ENCODE measurements around the gene LGI4.

Gene LGI4

GRCh38 chr19:35124098-35125060 lies 10.5 kb downstream of the LGI4 start:
- in situ Hi-C loops (cut with MboI; ENCODE audit: low sequenced_read_pairs), result no loop called here

GRCh38 chr19:35123573-35123972 lies 11.3 kb downstream of the LGI4 start:
- in situ Hi-C loops (cut with MboI; ENCODE audit: low sequenced_read_pairs), result no loop called here

- in situ Hi-C loops (cut with MboI; ENCODE audit: low sequenced_read_pairs), result no loop called here
These were observed 11.9 kb downstream of the LGI4 start for GRCh38 chr19:35122687-35123551.

GRCh38 chr19:35120898-35121297 lies 14.0 kb downstream of the LGI4 start:
- in situ Hi-C loops (cut with MboI; ENCODE audit: low sequenced_read_pairs), result no loop called here

DNA sequence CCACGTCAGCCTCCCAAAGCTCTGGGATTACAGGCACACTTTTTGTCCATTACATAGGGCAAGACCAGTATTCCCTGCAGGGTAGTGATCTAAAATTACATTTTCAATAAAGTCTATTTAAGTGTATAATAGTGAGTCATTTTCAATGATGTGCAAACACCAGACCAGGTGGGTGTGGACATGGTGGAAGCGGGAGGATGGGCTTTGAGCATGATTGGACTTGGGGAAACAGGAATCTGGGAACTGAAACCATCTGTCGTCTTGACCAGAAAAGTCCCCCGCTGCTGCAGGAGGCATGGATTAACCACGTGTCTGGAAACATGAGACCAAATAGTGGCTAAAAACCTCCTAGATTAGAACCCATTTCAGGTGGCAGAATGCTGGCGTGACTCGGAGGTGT lies 14.4 kb downstream of the LGI4 start:
- in situ Hi-C loops (cut with MboI; ENCODE audit: low sequenced_read_pairs), result no loop called here

DNA sequence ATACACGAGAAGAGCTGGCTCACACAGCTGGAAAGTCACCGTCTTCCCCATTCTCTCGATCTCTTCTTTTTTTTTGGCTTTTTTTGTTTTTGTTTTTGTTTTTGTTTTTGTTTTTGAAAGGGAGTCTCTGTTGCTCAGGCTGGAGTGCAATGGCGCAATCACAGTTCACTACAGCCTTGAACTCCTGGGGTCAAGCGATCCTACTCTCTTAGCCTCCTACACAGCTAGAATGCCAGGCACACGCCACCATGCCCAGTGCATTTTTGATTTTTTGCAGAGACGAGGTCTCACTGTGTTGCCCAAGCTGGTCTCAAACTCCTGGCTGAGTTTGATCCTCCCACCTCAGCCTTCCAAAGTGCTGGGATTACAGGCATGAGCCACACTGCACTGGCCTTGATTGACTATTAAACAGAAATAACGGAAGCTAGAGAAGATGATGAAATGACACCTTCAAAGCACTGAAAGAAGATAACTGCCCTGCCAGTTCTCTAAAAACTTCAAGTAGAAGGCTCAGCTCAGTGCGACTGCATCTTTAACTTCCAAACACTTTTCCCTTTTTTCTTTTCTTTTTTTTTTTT lies 15.2 kb downstream of the LGI4 start:
- in situ Hi-C loops (cut with MboI; ENCODE audit: low sequenced_read_pairs), result no loop called here

DNA sequence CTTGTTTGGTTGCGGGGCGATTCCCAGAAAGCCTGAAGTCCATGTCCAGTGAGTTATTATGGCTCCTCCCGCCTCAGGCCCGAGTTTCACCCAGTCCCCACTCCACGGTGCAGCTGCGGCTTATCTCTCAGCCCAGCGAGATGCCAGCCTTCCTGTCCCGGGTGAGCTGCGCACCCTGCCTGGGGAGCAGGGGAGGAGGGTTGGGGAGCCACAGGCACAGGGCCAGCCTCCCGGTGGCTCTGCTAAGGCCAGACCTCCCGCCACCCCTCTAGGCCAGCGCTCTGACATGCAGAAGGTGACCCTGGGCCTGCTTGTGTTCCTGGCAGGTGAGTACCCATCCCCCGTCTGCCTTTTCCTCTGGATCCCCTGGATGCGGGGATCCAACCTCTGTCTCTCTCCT lies 15.8 kb downstream of the LGI4 start:
- in situ Hi-C loops (cut with MboI; ENCODE audit: low sequenced_read_pairs), result no loop called here

GRCh38 chr19:35118268-35119020 lies 16.4 kb downstream of the LGI4 start:
- in situ Hi-C loops (cut with MboI; ENCODE audit: low sequenced_read_pairs), result no loop called here

DNA sequence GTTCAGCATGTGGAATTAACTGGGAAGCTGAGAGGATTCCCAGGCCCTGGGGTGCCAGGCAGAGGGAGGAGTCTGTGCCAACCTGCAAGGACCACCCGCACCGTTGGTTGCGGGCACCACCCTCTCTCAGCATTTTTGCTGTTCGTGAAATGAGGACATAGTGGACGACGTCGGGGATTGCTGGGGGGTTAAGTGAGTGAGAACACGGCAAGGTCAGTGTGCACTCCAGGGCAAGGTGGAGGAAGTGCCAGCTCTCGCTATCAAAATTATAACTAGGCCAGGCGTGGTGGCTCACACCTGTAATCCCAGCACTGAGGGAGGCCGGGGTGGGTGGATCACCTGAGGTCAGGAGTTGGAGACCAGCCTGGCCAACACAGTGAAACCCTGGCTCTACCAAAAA lies 17.1 kb downstream of the LGI4 start:
- in situ Hi-C loops (cut with MboI; ENCODE audit: low sequenced_read_pairs), result no loop called here

GRCh38 chr19:35117116-35117515 lies 17.7 kb downstream of the LGI4 start:
- in situ Hi-C loops (cut with MboI; ENCODE audit: low sequenced_read_pairs), result no loop called here

GRCh38 chr19:35116072-35116801 lies 18.6 kb downstream of the LGI4 start:
- in situ Hi-C loops (cut with MboI; ENCODE audit: low sequenced_read_pairs), result no loop called here

DNA sequence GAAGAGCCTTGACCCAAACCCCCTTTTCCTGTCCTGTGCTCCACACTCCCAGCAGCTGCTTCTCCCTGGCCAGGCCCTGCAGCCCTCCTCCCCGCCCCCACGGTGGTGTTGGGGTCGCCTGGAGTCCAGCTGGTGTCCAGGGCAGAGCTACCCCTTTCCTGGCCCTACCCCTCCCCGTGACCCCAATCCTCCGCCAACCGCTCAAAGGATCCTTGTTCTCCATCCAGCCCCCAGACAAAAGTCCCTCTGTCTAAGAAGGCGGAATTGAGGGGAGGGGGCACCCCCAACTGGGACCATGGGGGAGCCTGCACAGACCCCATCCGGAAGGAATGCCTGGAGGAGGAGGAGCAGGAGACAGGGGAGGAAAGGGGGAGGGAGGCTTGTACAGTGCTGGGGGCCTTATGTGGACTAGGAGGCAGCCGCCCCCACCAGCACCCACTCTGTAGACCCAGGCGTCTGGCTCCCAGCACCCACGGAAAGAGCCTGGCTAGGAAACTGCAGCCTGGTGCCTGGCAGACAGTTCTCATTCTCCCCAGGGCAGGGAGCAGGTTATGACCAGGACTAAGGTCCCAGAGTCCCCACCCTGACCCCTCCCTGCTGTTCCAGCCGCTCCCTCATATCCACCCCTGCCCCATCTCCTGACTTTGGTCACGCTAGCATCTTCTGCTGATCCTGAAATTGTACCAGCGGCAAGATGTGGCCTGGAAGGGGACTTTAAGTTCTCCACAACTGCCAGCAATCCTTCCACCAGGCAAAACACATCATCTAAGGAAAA lies 19.5 kb downstream of the LGI4 start, which contains the start of gene FXYD3:
FXYD3 (plus strand) TSS at position 647 of the 775 bp plus-strand sequence. CDS start 3,554 bp downstream, outside the sequence.
- in situ Hi-C loops (cut with MboI; ENCODE audit: low sequenced_read_pairs), result no loop called here

DNA sequence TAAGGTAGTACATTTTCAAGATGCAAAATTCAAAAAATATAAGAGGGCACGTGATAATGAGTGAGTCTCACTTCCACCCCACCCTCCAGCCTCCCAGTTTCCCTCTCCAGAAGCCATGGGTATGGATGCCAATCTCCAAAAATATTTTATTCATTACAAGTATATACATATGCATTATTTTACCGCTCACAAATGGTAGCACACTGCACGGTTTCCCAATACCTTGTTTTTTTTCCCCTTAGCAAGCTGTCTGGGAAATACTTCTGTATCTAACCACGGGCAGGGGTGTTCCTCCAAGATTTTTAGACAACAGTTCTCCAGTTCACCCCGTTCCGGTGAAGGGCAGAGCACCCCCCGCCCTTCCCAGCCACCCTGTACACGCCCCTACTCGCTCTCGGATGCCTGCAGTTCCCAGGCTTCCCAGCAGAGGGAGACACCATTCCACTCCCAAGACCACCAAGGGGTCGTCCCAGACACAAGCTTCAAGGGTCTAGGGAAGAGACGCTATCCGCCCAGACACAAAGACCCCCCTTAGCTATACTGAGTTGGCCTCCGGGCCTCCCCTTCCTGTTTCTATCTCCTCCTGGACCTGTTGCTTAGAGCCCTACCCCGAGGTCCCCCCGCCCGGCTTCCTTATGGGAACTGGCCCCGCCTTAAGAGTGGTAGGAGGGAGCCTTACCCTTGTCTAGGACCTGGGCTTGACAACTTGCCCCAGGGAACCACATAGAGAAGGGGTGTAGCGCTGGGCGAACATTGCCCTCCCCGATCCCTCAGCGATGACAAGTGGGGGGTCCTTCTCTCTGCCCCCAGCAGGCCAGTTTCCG lies 20.3 kb downstream of the LGI4 start:
- in situ Hi-C loops (cut with MboI; ENCODE audit: low sequenced_read_pairs), result no loop called here

GRCh38 chr19:35112995-35113688 lies 21.7 kb downstream of the LGI4 start:
- in situ Hi-C loops (cut with MboI; ENCODE audit: low sequenced_read_pairs), result no loop called here

GRCh38 chr19:35110974-35111373 lies 23.9 kb downstream of the LGI4 start:
- in situ Hi-C loops (cut with MboI; ENCODE audit: low sequenced_read_pairs), result no loop called here

- in situ Hi-C loops (cut with MboI; ENCODE audit: low sequenced_read_pairs), result no loop called here
These were observed 25.3 kb downstream of the LGI4 start for GRCh38 chr19:35109395-35110112.

DNA sequence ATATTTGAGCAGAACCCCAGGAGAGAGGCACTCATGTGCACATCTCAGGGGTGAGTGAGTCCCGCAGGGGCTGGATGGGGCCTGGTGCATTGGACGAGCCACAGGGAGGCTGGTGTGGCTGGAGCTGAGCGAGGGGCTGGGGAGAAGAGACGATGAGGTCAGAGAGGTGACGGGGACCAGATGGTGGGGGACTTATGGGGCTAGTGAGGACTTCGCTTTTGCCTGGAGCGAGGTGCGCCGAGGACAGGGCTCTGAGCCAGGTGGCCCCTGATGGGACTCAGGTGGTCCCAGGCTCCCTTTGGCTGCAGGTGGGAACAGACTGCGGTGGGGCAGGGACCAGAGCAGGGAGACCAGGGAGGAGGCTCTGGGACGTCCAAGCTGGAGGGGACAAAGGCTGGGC lies 26.1 kb downstream of the LGI4 start:
- in situ Hi-C loops (cut with MboI; ENCODE audit: low sequenced_read_pairs), result no loop called here

All from hTERT RPE-1 (cell line).